Endothelial cell of umbilical vein (primary cell): ENCODE data around the gene ETS1. TPM values are rescaled to one million over a fixed set of nuclear protein-coding genes. Genes with fewer than 3 reads are reported as not detected.

Experiments used
- BruUV-seq: library from RNA; stranded (reverse); fragments of 400-500 nt; replicated peaks from 2 replicates; lab custom pipeline; 2021; lab: Mats Ljungman, UMichigan
- CTCF ChIA-PET: fragments of 300-600, 350-600 bp; sonication (Branson Sonifier 250); formaldehyde crosslinking; loops from one replicate; lab custom pipeline; 2021; ENCODE audit warnings: antibody characterized with exemption, inconsistent platforms; lab: Charles Lee
- POLR2A ChIA-PET: fragments of 300-600, 350-600 bp; sonication (Branson Sonifier 250); formaldehyde crosslinking; loops from one replicate; lab custom pipeline; 2021; ENCODE audit warnings: antibody characterized with exemption, inconsistent platforms; lab: Charles Lee
- DNase-seq: peaks from one replicate; pipeline ENCODE4 v3.0.0-alpha.2; 2011; ENCODE audit warnings: low read depth, low spot score
- FAIRE-seq: peaks from 2 replicates; lab custom pipeline; 2011; peaks lifted over from hg19 to GRCh38; lab: Jason Lieb, UNC
- H2AFZ ChIP-seq: 2 replicates; pipeline ENCODE4 v1.6.0; 2012; ENCODE audit warnings: low read depth, low read length, control low read depth, inconsistent platforms
- H3K27ac ChIP-seq: 2 replicates; pipeline ENCODE4 v1.5.1; 2011; ENCODE audit warnings: low read depth, mild to moderate bottlenecking, control low read depth, low read length, moderate library complexity; ENCODE audit not compliant: insufficient read depth
- H3K27me3 ChIP-seq, 2 experiments: 2 replicates each; pipeline versions ENCODE4 v1.6.0 to v1.6.1; 2011; ENCODE audit warnings: low read length in 2 of 2, mixed read lengths in 1 of 2; ENCODE audit not compliant: control insufficient read depth in 2 of 2, insufficient read depth in 2 of 2
- H3K36me3 ChIP-seq, 2 experiments: 2 replicates in 1 of 2; 3 replicates in 1 of 2; pipeline ENCODE4 v1.5.1; 2011; ENCODE audit warnings: low read length in 2 of 2, mild to moderate bottlenecking in 1 of 2, moderate library complexity in 1 of 2; ENCODE audit not compliant: control insufficient read depth in 2 of 2, insufficient read depth in 2 of 2; ENCODE audit errors: extremely low read depth in 1 of 2
- H3K4me1 ChIP-seq: 3 replicates; pipeline ENCODE4 v1.5.1; 2011; ENCODE audit warnings: mild to moderate bottlenecking, low read length; ENCODE audit not compliant: control insufficient read depth, insufficient read depth; ENCODE audit errors: extremely low read depth
- H3K4me2 ChIP-seq: 2 replicates; pipeline ENCODE4 v1.6.1; 2011; ENCODE audit warnings: low read length, control low read depth, mixed read lengths; ENCODE audit not compliant: insufficient read depth
- H3K4me3 ChIP-seq, 3 experiments: fragments of 200-600 bp in 1 of 3; sonication (generic), shearing (Covaris generic) in 1 of 3; replicated peaks in 1 of 3; 2 replicates each; pipeline ENCODE4 v1.5.1; 2011 to 2016; ENCODE audit warnings: control low read depth in 3 of 3, low read length in 3 of 3, mild to moderate bottlenecking in 2 of 3, inconsistent platforms in 1 of 3, low read depth in 1 of 3, moderate library complexity in 1 of 3; ENCODE audit not compliant: insufficient read depth in 1 of 3
- H3K79me2 ChIP-seq: 2 replicates; pipeline ENCODE4 v1.6.0; 2012; ENCODE audit warnings: low read length, inconsistent platforms; ENCODE audit not compliant: control insufficient read depth, insufficient read depth
- H3K9ac ChIP-seq: replicated peaks from 2 replicates; pipeline ENCODE3; 2011; ENCODE audit warnings: low read length, control low read depth; ENCODE audit not compliant: insufficient read depth; ENCODE audit errors: extremely low read depth
- H3K9me1 ChIP-seq: replicated peaks from 3 replicates; pipeline ENCODE4 v1.6.0; 2011; ENCODE audit warnings: mild to moderate bottlenecking, low read length; ENCODE audit not compliant: control insufficient read depth, insufficient read depth; ENCODE audit errors: extremely low read depth
- H3K9me3 ChIP-seq: replicated peaks from 2 replicates; pipeline ENCODE4 v1.5.1; 2012; ENCODE audit warnings: low read length, inconsistent platforms; ENCODE audit not compliant: control insufficient read depth, insufficient read depth
- H4K20me1 ChIP-seq: replicated peaks from 2 replicates; pipeline ENCODE3; 2011; ENCODE audit warnings: mild to moderate bottlenecking, low read length; ENCODE audit not compliant: control insufficient read depth, insufficient read depth; ENCODE audit errors: extremely low read depth
- EZH2 ChIP-seq: IDR thresholded peaks from 2 replicates; pipeline ENCODE4 v1.6.1; 2012; ENCODE audit warnings: borderline replicate concordance, low read depth, mild to moderate bottlenecking, moderate library complexity, low read length, inconsistent platforms; ENCODE audit not compliant: severe bottlenecking
- FOS ChIP-seq: IDR thresholded peaks from 2 replicates; pipeline ENCODE4 v1.6.1; 2011; ENCODE audit warnings: mild to moderate bottlenecking, low read length, moderate library complexity, borderline replicate concordance; ENCODE audit not compliant: insufficient read depth
- GATA2 ChIP-seq: IDR thresholded peaks from 2 replicates; pipeline ENCODE4 v1.7.0; 2011; ENCODE audit warnings: low read depth, mild to moderate bottlenecking, moderate library complexity, mixed read lengths, low read length; ENCODE audit not compliant: insufficient read length, insufficient read depth
- JUN ChIP-seq: IDR thresholded peaks from 2 replicates; pipeline ENCODE4 v1.6.1; 2011; ENCODE audit warnings: borderline replicate concordance, low read depth; ENCODE audit not compliant: insufficient read length, insufficient read depth
- MYC ChIP-seq: IDR thresholded peaks from one replicate; pipeline ENCODE4 v1.6.1; 2011; ENCODE audit warnings: mild to moderate bottlenecking, low read depth, low read length
- POLR2A ChIP-seq: IDR thresholded peaks from 2 replicates; pipeline ENCODE4 v1.6.1; 2012; ENCODE audit warnings: low read depth, mild to moderate bottlenecking, control low read depth, low read length
- POLR2AphosphoS5 ChIP-seq: IDR thresholded peaks from 2 replicates; pipeline ENCODE4 v1.6.1; 2012; ENCODE audit warnings: low read depth, mild to moderate bottlenecking, control low read depth, low read length, moderate library complexity; ENCODE audit not compliant: insufficient read depth
- dilution Hi-C: fragments of 300-500 bp; cut with MboI; formaldehyde crosslinking; loops from one replicate; pipeline ENCODE4 v1.15.0; 2019; ENCODE audit warnings: low sequenced_read_pairs; ENCODE audit not compliant: extremely low pct_ligation_motif_present
- intact Hi-C: fragments of 100-400 bp; cut with micrococcal nuclease; formaldehyde crosslinking; loops from one replicate; pipeline ENCODE4 v1.10.0; 2022
- polyA plus RNA-seq, 4 experiments: library from polyadenylated mRNA; depleted of rRNA in 3 of 4; stranded (reverse) in 3 of 4; unstranded in 1 of 4; fragments of >200 nt; gene quantifications; 2 replicates each; pipeline versions ENCODE4 v1.2.1 to v1.2.3, GENCODE V29; 2011 to 2012; ENCODE audit warnings: missing spikeins in 1 of 4
- total RNA-seq: library from RNA; stranded (reverse); gene quantifications from 2 replicates; pipeline ENCODE4 v1.2.3, GENCODE V29; 2021
- TF ChIP-seq, protein P1 (sequence below), 2 donors: IDR thresholded peaks; 1 replicate in 1 of 2; 2 replicates in 1 of 2; pipeline ENCODE4 v1.5.1; 2011; ENCODE audit warnings: low read length in 2 of 2, mild to moderate bottlenecking in 2 of 2, moderate library complexity in 2 of 2, control low read depth in 1 of 2, inconsistent platforms in 1 of 2, low read depth in 1 of 2; ENCODE audit not compliant: insufficient read depth in 1 of 2; ENCODE audit errors: extremely low read depth in 1 of 2
- TF ChIP-seq, protein P2 (sequence below): IDR thresholded peaks from 2 replicates; pipeline ENCODE4 v1.6.1; 2011; ENCODE audit not compliant: insufficient read depth, insufficient read length

ETS1 gene
- total and polyA plus RNA-seq, 2 donors (not counting 3 experiments of a cell fraction or from before 2014, with no cell fraction given) = 34.2 to 115 TPM

DNA sequence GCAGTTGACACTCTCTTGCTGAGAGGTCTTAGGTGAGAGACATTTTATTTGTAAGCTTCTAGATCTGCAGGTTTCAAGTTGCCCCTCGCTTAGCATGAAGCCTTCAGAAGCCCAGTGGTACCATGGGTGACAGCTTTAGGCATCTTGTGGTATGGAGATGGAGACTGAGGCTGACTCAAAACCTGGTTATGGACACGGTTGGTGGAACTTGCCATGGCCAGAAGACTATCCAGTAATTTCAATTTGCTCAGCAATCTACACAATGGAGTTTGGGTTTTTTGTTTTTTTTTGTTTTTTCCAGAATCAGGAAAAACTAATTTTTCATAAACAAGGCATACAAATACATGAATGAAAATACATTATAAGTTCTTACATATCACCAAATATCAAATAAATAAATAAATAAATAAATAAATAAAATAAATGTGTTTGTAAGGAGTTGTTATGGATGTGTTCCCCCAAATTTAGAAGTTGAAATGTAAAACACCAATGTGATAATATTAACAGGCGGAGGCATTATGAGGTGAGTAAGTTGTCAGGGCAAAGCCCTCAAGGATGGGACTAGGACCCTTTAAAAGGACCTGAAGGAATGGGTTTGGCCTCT, 22.6 kb downstream of the ETS1 start:
- ChIA-PET POLR2A (no interaction called here), CTCF (no interaction called here)
- intact Hi-C loops (no loop called here), dilution Hi-C loops (no loop called here)
- H4K20me1 ChIP-seq = no peaks in the 10 kb centered on the region
- H2AFZ ChIP-seq = no peak overlapping the region
- no peaks in the 10 kb centered on the region for H3K9me1 ChIP-seq
- BruUV-seq = no TSS peak
- TF ChIP-seq POLR2AphosphoS5 (no peak), EZH2 (no peak), POLR2A (no peak), FOS (no peak), JUN (no peak), MYC (no peak), GATA2 (no peak)
- TF ChIP-seq, protein P1, sequence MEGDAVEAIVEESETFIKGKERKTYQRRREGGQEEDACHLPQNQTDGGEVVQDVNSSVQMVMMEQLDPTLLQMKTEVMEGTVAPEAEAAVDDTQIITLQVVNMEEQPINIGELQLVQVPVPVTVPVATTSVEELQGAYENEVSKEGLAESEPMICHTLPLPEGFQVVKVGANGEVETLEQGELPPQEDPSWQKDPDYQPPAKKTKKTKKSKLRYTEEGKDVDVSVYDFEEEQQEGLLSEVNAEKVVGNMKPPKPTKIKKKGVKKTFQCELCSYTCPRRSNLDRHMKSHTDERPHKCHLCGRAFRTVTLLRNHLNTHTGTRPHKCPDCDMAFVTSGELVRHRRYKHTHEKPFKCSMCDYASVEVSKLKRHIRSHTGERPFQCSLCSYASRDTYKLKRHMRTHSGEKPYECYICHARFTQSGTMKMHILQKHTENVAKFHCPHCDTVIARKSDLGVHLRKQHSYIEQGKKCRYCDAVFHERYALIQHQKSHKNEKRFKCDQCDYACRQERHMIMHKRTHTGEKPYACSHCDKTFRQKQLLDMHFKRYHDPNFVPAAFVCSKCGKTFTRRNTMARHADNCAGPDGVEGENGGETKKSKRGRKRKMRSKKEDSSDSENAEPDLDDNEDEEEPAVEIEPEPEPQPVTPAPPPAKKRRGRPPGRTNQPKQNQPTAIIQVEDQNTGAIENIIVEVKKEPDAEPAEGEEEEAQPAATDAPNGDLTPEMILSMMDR (IDR thresholded peaks at IDR 0.05; ENCODE audit: extremely low read depth in 1 of 2, insufficient read depth in 1 of 2, low read depth in 1 of 2, low read length in 2 of 2) = no peak
- TF ChIP-seq, protein P2, sequence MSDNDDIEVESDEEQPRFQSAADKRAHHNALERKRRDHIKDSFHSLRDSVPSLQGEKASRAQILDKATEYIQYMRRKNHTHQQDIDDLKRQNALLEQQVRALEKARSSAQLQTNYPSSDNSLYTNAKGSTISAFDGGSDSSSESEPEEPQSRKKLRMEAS = no peak
- no peaks in the 10 kb centered on the region for H3K27me3 ChIP-seq
- no peaks in the 10 kb centered on the region for H3K36me3 ChIP-seq
- DNase-seq (no peak), FAIRE-seq (no peak)
- H3K79me2 ChIP-seq = no peaks in the 10 kb centered on the region
- no peaks in the 10 kb centered on the region for H3K4me1 ChIP-seq
- H3K9ac ChIP-seq = no peak overlapping the region
- no peak overlapping the region for H3K27ac ChIP-seq
- H3K9me3 ChIP-seq = no peaks in the 10 kb centered on the region
- no peak overlapping the region for H3K4me2 ChIP-seq
- no peak overlapping the region for H3K4me3 ChIP-seq
